Mucosa of stomach (tissue), 1 donor: ENCODE measurements around the gene TNRC6C.

Experiments used
- H3K27me3 ChIP-seq: one replicate; pipeline ENCODE4 v1.7.0; 2013; ENCODE audit warnings: mild to moderate bottlenecking, low read length; ENCODE audit not compliant: control insufficient read depth, insufficient read depth
- H3K36me3 ChIP-seq: one replicate; pipeline ENCODE4 v1.7.0; 2013; ENCODE audit warnings: low read length; ENCODE audit not compliant: control insufficient read depth, insufficient read depth
- H3K4me1 ChIP-seq: one replicate; pipeline ENCODE4 v1.7.0; 2013; ENCODE audit warnings: mild to moderate bottlenecking, low read length; ENCODE audit not compliant: control insufficient read depth, insufficient read depth
- H3K4me3 ChIP-seq: one replicate; pipeline ENCODE4 v1.7.0; 2013; ENCODE audit warnings: low read length
- H3K9ac ChIP-seq: one replicate; pipeline ENCODE4 v1.7.0; 2013; ENCODE audit warnings: mild to moderate bottlenecking, low read length, moderate library complexity
- H3K9me3 ChIP-seq: one replicate; pipeline ENCODE4 v1.7.0; 2013; ENCODE audit warnings: mild to moderate bottlenecking, low read length, moderate library complexity; ENCODE audit not compliant: control insufficient read depth
- donor health status: Pancreatic carcinoma.

TNRC6C gene

GRCh38 chr17:78089576-78090281 lies 131.2 kb downstream of the TNRC6C start:
- H3K4me1 ChIP-seq = no peaks in the 10 kb centered on the region
- H3K9ac ChIP-seq = no peak overlapping the region
- H3K36me3 ChIP-seq = no peaks in the 10 kb centered on the region
- no peaks in the 10 kb centered on the region for H3K27me3 ChIP-seq
- no peaks in the 10 kb centered on the region for H3K9me3 ChIP-seq
- H3K4me3 ChIP-seq = no peak overlapping the region

- Histone ChIP-seq H3K9ac (no peak overlapping the region), H3K36me3 (peaks cover 3% of the 10 kb centered on the region), H3K4me3 (no peak overlapping the region), H3K27me3 (no peaks in the 10 kb centered on the region), H3K9me3 (no peaks in the 10 kb centered on the region), H3K4me1 (no peaks in the 10 kb centered on the region)
Measured at GRCh38 chr17:78092794-78093324, 134.4 kb downstream of the TNRC6C start.

GRCh38 chr17:78095035-78095434 lies 136.5 kb downstream of the TNRC6C start:
- Histone ChIP-seq H3K4me3 (no peak overlapping the region), H3K9me3 (no peaks in the 10 kb centered on the region), H3K4me1 (no peaks in the 10 kb centered on the region), H3K36me3 (peaks cover 15% of the 10 kb centered on the region), H3K27me3 (no peaks in the 10 kb centered on the region), H3K9ac (no peak overlapping the region)

DNA sequence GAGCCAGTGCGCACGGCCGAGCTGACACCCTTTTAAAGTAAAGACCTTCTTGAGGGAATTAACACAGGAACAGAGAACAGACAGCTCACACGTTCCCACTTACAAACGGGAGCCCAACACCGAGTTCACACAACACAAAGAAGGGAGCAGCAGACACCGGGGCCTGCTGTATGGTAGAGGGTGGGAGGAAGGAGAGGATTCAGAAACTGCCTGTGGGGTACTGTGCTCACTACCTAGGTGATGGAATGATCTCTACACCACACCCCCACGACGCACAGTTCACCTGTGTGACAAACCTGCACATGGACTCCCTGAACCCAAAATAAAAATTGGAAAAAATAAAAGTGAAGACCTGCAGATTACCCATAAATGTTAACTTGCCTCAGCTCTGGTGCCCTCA lies 137.6 kb downstream of the TNRC6C start:
- Histone ChIP-seq H3K9ac (no peak overlapping the region), H3K9me3 (no peaks in the 10 kb centered on the region), H3K27me3 (no peaks in the 10 kb centered on the region), H3K4me3 (no peak overlapping the region), H3K36me3 (peaks cover 15% of the 10 kb centered on the region), H3K4me1 (no peaks in the 10 kb centered on the region)

- Histone ChIP-seq H3K4me1 (no peaks in the 10 kb centered on the region), H3K4me3 (no peak overlapping the region), H3K36me3 (peaks cover 15% of the 10 kb centered on the region), H3K9ac (no peak overlapping the region), H3K27me3 (no peaks in the 10 kb centered on the region), H3K9me3 (no peaks in the 10 kb centered on the region)
Measured at GRCh38 chr17:78101112-78101511, 142.6 kb downstream of the TNRC6C start.

- Histone ChIP-seq H3K9me3 (no peaks in the 10 kb centered on the region), H3K9ac (no peak overlapping the region), H3K27me3 (no peaks in the 10 kb centered on the region), H3K4me3 (no peak overlapping the region), H3K4me1 (no peaks in the 10 kb centered on the region), H3K36me3 (peaks cover 15% of the 10 kb centered on the region)
Measured at GRCh38 chr17:78101542-78101941, 143.0 kb downstream of the TNRC6C start.

- Histone ChIP-seq H3K27me3 (no peaks in the 10 kb centered on the region), H3K36me3 (peaks cover 7% of the 10 kb centered on the region), H3K9me3 (no peaks in the 10 kb centered on the region), H3K4me1 (no peaks in the 10 kb centered on the region), H3K9ac (no peak overlapping the region), H3K4me3 (no peak overlapping the region)
Measured at GRCh38 chr17:78103311-78103710, 144.8 kb downstream of the TNRC6C start.

- H3K9ac ChIP-seq = no peak overlapping the region
- no peak overlapping the region for H3K4me3 ChIP-seq
- no peaks in the 10 kb centered on the region for H3K27me3 ChIP-seq
- H3K9me3 ChIP-seq = no peaks in the 10 kb centered on the region
- no peaks in the 10 kb centered on the region for H3K4me1 ChIP-seq
- H3K36me3 ChIP-seq = no peaks in the 10 kb centered on the region
Measured at GRCh38 chr17:78104540-78104941, 146.0 kb downstream of the TNRC6C start.

DNA sequence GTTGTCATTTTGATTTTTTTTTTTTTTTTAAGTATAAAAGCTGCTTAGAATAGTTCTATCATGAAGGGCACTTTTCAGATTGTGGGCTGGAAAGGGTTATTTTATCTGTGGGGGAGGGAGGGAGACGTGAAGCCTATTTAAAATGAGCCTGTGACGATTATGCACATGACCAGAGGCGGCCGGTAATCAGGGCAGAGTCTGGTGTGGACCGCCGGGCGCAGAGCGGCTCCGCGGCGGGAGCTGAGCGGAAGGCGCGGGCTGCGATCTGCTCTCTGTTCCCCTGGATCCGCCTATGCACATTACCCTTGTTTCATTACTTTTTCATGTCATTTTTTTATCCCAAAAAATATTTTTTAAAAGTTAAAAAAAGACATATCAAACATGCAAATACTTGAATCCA lies 146.6 kb downstream of the TNRC6C start:
- Histone ChIP-seq H3K36me3 (no peaks in the 10 kb centered on the region), H3K9me3 (no peaks in the 10 kb centered on the region), H3K9ac (no peak overlapping the region), H3K4me1 (no peaks in the 10 kb centered on the region), H3K27me3 (no peaks in the 10 kb centered on the region), H3K4me3 (no peak overlapping the region)

DNA sequence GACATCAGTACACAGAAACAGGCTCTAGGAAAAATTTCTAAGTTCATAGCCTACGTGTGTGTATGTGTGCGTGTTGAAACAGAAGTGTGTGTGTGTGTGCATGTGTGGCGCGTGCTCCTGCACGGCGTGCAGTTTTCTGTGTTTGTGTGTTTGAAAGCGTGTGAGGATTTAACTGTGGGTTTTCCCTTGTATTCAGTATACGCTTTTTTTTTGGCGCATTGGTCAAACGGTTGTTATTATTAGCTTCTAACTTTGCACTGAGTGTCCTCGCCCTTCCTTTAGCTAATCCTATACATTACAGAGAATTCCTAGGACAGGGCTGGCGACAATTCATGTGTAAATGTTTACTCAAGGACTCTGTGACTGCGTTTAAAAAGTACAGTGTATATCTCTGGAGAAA lies 147.0 kb downstream of the TNRC6C start:
- no peaks in the 10 kb centered on the region for H3K27me3 ChIP-seq
- no peaks in the 10 kb centered on the region for H3K9me3 ChIP-seq
- no peak overlapping the region for H3K9ac ChIP-seq
- no peaks in the 10 kb centered on the region for H3K4me1 ChIP-seq
- H3K4me3 ChIP-seq = no peak overlapping the region
- no peaks in the 10 kb centered on the region for H3K36me3 ChIP-seq

- no peak overlapping the region for H3K4me3 ChIP-seq
- no peaks in the 10 kb centered on the region for H3K36me3 ChIP-seq
Measured at GRCh38 chr17:78106211-78106610, 147.7 kb downstream of the TNRC6C start.

DNA sequence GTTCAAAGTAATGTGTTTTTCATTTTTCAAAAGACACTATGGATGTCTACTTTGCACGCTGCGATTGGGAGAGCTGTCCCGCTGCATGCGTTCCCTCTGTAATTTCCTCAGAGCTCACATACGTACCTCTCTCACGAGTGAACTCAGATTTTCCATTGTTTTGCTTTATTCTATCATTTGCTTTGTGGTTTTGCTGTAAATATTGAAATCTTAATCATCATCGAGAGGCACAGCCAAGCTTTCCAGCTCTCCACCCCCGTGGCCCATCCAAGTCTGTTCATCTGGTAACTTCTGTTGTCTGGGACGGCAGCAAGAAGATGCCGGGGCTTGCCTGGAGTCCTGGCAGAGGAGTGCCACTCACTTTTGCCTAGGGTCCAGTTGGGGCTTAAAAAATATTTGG lies 149.0 kb downstream of the TNRC6C start:
- Histone ChIP-seq H3K9ac (no peak overlapping the region), H3K27me3 (no peaks in the 10 kb centered on the region), H3K36me3 (no peaks in the 10 kb centered on the region), H3K4me3 (no peak overlapping the region), H3K4me1 (peaks cover 2% of the 10 kb centered on the region), H3K9me3 (no peaks in the 10 kb centered on the region)

More at GRCh38 chr17:78106211-78106610, 147.7 kb downstream of the TNRC6C start:
- H3K9ac ChIP-seq = no peak overlapping the region
- H3K4me1 ChIP-seq = no peaks in the 10 kb centered on the region
- H3K9me3 ChIP-seq = no peaks in the 10 kb centered on the region
- H3K27me3 ChIP-seq = no peaks in the 10 kb centered on the region
